ENCODE measurements around the gene SRP72. TPM values are rescaled to one million over a fixed set of nuclear protein-coding genes. Genes with fewer than 3 reads are reported as not detected.
"Not testable (repeated sequence)": the region's sequence is repeated elsewhere in the genome, so short reads cannot be mapped to it uniquely, and the experiment has no call there.

SRP72 gene
- polyA plus RNA-seq, 3 donors = 117 to 132 (median 119) TPM

DNA sequence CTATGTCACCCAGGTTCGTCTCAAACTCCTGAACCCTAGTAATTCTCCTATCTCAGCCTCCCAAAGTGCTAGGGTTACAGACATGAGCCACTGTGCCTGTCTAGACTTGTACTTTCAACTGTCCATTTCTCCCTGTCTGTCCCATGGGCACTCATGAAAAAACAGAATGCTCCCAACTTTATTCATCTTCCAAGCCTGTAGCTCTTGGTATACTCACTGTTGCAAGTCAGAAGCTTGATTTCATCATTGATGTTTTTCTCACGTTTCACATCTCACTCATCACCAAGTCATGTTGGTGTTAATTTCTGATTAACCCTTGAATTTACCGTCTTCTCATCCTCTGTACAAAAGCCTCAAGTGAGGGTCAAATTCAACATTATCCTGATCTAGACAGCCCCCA, 7.3 kb upstream of the SRP72 start:
- no peak for DNase-seq

DNA sequence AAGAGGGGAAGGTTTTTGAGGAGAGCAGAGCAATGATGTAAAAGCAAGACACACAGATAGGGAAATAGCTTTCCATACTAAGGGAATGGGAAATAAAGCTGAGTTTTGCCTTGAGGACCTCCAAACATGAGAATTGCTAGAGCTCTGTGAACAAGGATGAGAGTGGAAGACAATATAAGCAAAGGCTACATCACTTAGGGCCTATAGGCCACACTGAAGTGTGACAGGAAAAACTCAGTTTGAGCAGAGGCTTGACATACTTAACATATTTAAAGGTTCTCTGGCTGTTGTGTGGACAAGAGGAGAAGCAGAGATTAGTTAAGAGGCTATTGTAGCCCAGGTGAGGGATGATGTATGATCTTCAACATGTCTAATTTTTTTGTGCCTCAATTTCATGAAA, 5.3 kb upstream of the SRP72 start:
- DNase-seq = no peak

DNA sequence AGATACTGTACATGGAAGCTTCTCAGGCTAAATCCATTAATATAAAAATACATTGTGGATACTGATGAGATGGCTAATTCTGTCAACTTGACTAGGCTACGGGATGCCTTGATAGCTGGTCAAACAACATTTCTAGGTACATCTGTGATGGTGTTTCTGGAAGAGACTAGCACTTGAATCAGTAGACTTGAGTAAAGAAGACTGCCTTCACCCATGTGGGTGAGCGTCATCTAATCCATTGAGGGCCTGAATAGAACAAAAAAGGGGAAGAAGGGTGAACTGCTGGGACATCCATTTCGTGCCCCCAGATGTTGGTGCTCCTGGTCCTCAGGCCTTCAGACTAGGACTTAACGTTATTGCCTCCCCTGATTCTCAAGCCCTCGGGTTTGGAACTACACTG, 3.7 kb upstream of the SRP72 start:
- DNase-seq = no peak

DNA sequence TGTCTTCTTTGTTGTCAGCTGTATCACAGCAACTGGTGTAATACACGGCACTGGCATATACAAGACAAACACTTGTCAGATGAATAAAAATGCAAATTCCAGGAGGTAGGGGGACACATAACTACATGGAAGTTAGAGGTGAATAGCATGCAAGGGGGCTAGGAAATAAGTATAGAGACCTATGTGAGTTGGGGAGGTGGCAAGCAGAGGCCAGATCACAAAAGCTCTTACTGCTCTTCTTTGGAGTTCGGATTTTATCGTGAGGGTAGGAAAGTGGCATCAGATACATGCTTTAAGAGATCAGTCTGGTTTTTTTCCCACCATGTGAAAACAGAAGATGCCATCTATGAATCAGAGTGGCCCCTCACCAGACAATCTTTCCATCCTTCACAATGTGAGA, 2.8 kb upstream of the SRP72 start:
- DNase-seq = no peak

DNA sequence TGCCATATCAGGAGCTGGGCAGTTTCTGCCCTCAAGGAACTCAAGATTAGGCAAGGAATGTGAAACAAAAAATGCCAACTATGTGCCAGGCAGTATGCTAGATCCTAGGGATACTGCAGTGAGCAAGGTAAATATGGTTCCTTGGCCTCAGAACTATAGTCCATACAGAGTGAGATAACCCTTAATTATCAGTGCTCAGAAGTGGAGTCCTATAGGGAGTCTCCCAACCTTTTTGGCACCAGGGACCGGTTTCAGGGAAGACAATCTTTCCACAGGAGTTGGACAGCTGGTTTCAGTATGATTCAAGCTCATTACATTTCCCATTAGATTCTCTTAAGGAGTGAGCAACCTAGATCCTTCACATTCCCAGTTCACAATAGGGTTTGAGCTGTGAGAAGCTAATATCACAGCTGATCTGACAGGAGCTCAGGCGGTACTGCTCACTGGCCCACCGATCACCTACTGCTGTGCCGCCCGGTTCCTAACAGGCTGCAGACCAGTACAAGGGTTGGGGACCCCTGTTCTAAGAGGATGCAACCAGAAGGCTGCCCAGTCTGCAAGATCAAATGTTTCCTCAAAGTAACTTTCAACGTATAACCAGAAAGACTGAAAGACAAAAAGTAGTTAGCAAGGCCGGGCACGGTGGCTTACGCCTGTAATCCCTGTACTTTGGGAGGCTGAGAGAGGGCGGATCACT, 1.7 kb upstream of the SRP72 start:
- DNase-seq = no peak

DNA sequence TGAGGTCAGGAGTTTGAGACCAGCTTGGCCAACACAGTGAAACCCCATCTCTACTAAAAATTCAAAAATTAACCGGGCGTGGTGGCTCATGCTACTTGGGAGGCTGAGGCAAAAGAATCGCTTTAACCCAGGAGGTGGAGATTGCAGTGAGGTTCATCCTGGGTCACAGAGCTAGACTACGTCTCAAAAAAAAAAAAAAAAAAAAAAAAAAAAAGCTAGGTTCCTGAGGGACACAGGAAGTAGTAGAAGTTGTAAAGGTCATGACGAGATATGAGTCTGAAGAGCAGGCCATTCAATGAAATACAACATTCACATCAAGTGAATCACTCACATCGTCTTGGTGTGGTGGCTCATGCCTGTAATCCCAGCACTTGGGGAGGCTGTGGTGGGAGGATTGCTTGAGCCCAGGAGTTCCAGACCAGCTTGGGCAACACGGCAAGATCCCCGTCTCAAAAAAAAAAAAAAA, 1.1 kb upstream of the SRP72 start:
- not testable (repeated sequence) for DNase-seq

DNA sequence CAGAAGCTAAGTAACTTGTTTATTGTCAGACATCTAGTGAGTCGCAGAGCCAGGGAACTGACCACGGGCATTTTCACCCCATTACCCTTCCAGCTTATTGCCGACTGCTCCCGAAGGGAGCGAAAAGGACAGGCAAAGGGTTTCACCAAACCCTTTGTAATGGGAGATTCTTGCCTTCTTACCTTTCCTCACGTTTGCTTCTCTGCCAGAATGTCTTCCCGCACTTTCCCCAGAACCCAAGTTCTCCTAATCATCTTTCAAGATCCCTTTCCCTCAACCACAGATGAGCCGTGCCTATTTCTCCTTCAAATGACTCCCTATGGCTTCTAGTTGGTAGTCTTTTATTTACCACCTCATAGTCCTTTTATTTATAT, 520 bp upstream of the SRP72 start:
- DNase-seq = no peak

DNA sequence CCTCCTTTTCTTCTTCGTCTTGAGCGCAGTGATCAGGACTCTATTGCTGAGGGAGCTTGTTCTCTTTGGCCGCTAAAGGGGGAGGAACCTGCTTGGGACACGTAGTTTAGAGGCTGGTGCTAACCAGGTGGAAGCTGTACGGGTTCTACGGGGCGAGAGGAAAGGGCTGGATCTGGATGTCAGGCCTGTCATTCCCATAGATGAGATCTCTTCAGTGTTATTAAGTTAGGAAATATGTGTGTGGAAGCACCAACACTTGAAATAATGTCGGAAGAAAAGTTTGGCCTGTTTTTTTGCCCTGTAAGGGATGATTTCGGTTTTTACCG, 643 bp downstream of the SRP72 start:
- peak; percentile 48 for DNase-seq

DNA sequence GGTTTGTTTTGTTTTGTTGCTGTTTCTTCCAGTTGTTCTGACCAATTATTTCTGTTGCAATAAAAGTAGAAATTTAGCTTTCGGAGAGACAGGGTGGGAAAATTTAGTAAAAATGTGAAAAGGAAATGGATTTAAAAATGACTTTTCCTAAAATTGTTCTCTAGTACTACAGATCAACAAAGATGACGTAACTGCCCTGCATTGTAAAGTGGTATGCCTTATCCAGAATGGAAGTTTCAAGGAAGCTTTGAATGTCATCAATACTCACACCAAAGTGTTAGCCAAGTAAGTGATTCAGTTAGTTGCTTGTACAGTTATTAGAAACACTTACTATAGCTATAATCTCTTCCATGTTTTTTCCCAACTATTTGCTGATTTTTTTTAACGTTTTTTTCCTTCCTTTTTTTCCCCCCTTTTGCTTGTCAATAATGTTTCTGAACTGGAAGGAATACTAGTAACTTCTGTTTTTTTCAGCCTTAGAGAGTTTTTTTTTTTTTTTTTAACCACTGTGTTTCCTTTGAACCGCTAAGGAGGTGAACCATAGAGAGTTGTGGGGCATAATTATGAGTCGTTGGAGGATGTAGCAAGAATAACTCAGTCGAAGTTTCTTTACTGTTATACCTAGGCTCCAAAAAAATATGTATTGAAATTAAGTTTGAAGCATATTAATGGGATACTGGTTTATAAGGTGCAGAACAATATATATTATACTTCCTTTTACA, 2.2 kb downstream of the SRP72 start:
- DNase-seq = no peak

DNA sequence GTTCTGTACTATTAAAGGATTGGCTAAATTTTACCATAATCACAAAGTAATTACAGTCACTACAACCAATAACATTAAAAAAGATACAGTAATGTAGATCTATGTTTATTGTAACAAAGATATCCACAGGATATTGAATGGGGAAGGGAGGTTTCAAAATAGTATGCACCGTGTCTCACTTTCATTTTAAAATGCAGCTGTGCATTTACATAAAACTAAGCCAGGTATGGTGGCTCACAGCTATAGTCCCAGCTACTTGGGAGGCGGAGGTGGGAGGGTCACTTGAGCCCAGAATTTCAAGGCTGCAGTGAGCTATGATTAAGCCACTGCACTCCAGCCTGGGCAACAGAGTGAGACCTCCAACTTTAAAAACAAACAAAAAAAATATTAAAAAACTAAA, 8.5 kb downstream of the SRP72 start:
- no peak for DNase-seq

DNA sequence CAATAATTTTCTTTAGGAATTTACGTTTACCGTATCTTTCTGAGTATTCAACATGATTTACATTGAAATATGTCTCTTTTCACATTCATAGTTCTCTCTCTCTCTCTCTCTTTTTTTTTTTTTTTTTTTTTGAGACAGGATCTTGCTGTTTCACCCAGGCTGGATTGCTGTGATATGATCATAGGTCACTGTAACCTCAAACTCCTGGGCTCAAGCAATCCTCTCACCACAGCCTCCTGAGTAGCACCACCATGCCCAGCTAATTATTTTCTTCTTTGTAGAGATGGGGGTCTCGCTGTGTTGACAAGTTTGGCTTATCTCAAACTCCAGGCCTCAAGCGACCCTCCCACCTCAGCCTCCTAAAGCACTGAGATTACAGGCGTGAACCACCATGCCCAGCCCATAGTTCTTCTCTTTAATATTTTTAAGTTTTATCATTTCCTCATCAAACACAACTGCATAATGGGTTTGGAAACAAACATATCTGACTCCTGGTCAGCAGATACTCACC, 9.8 kb downstream of the SRP72 start:
- DNase-seq = no peak

DNA sequence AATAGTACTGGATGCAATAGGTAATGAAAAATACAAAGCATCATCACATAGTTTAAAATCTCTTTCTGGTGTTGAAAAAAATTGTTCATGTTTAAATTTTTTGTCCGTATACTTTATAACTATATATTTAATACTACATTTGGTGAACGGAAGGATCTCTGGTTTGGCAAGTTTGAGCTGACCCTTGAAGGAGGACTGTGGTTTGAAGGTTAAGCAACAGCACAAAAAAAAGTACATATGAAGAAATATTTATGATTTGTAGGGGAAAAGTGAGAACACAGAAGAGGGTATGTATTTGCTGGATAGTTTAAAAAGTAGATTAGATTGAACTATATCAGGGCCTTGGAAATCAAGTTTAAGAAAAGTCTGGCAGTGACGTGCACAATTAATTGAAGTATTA, 13.3 kb downstream of the SRP72 start:
- DNase-seq = no peak

DNA sequence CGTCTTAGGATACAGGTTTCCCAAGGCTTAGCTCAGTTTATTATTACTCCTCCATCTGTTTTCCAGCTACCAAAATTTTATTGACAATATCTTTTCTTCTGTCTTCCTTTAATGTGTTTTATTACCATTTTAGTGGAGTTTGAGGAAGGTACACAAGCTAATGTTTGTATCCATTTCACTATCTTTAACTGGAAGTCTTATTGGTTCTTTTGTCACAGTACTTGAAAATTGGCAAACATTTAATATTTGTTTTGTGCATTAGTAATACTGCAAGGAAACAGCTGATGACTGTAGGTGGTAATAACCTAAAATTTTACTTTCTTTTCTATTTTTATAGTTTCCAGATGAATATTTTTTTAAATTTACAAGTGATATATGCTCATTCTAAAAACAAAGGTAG, 28.8 kb downstream of the SRP72 start:
- DNase-seq = no peak

DNA sequence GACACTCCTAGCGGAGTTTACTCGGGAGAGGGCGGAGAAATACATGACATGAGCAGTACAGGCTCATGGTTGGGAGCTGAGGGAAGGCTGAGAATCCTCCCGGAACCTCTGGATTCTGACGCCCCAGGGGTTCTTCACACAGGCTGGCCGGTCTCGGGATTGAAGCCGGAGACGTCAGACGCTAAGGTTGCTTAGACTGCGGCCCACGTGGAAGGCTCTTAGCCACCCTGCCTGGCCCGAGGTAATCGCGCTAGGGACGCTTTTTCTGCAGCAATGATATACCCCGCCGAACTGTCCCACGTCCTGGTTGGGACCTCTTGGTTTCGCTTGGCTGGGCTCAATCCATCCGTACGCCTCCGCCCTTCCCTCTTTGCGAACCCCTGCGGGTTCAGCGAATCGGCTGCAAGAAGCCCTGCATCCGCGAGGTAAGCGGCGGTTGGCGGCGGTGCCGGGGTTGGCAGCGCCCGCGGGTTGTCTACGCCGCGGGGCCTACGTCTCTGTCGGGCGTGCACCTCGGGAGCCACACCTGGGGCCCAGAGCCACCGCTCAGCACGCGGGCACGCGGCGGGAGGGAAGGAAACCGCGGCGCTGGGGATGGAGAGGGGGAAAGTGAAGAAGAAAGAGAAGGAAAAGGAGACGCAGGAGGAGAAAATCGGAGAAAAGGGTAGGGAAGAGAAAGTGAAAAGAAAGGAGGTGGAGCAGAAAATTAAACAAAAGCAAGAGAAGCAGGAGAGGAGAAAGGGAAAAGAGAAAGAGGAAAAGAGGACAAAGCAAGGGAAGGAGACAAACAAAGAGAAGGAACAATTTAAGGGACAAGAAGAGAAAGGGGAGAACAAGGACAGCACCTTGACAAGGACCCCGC, 38.1 kb downstream of the SRP72 start, which contains the start of gene ARL9:
Gene ARL9 (plus strand): TSS at position 523 of the 862 bp plus-strand sequence. CDS start 72 bp downstream, at position 595.
- DNase-seq = peak; percentile 56

DNA sequence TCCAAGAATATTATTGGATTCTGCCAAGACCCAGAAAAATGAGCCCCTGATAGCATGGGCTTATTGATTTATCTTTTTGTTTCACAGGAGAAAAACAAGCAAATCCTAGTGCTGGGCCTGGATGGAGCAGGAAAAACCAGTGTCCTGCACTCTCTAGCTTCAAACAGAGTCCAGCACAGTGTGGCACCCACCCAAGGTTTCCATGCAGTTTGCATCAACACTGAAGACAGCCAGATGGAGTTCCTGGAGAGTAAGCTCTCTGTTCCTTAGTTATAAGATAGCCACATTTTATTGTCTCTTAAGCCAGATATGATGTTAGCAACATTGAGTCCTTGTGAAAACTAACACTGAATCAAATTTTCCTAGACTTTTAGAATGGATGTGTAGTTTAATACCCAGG, 43.7 kb downstream of the SRP72 start:
- no peak for DNase-seq

DNA sequence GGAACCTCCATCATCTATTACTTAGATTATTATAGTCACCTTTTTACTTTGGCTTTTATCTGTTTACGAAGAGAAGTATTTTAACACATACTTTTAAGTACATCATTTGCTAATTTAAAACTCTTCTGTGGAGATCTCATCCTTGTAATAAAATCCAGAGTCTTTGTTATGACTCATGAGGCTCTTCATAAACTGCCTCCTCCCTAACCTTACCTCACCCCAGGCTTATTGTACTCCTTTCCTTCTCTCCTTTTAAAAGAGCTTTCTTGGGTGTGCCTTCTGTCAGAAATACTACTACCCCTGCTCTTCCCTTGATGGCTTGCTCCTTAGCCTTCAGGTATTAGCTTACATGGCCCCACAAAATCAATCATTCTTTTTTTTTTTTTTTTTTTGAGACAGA, 44.7 kb downstream of the SRP72 start:
- DNase-seq = no peak

DNA sequence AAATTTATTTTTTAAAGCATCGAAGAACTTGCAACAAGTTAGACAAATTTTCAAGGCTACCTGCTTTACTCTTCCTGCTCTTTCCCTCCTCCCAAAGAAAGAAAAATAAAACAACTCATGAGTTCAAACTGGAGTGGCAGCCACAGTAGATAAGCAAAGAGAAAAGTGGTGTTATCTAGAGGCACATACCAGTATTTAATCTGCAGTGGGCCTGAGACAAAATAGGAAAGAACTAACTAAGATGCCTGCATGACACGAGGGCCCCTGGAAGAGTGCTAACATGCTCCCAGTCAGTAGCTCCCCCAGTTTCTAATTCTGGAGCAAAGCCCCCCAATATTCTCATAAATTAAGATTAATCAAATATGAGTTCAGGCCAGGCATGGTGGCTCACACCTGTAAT, 46.1 kb downstream of the SRP72 start:
- DNase-seq = no peak

DNA sequence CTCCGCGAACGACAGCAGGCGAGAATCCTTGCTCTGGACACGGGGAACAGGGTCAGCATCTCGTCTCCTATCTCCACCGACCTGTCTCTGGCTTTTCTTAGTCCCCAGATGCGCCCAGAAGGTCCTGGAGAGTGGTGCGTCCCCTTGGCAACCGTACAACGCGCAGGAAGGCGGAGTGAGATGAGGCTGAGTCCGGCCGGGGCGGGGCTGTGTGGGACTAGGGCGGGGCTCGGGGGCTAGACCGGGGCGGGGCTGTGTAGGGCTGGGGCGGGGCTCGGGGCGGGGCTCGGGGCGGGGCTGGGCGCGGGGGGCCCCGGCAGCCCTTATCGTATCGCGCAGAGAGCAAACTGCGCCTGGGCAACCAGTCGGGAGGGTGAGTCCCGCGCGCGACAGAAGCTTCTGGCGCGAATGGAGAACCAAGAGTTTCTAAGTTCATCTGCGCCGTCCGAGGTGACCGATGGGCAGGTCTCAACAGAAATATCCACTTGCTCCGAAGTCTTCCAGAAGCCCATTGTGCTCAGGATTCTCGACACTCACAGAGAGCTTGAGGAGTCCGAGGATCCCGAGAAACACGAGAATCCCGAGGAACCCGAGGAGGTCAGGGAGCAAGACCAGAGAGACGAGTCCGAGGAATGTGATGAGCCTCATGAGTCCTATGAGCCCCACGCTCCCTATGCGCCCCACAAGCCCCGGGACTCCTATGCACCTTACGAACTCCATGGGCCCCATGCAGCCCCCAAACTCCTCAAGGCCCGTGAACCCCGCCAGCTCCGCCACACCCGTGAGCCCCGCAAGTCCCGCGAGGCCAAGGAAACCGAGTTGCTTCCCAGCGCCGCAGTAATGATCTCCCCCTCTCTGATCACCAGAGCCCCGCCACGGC, 63.1 kb downstream of the SRP72 start:
- DNase-seq = peak; percentile 76

DNA sequence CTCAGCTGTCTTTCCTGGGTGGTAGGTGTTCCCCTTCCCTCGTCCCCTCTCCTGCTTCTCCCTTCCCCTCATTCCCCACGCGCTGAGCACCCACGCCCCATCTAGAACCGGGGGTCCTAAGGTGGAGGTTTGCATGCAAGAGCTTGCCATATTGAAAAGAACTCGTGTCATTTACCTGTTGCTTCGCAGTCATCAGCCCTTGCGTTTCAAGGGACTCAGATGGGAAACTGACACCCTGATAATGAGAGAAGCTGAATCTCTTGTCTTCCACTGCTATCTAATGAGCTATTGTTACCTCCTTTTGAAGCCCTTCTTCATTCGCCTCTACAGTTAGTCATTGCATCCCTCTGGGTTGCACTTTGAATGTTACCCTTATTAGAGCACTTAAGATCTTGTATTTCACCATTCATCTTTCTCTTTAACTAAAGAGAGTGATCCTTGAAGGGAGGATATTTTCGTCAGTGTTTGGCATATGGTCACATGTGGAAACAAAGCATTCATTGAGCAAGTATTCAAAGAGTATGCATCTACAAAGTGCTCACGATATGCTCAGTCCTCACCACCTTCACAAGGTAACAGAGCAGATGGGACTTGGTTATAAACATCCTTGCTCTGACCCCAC, 63.8 kb downstream of the SRP72 start:
- DNase-seq = no peak

DNA sequence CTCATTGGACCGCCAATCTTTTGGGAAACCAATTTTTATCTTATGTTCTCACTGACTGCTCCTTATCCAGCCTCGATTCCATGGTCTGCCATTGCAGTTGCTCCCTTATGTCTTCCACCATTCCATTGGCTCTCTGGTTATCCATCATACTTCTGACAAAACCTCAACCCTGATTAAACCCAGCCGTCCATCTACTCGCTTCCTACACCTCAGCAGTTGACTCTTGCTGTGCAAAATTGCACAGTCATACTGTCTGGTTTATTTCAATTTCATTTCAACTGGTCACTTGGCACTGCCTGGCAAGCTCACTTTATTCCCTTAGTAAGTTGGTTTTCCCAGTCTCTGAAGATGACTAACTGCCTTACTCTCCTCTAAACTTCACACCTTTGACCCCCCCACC, 64.4 kb downstream of the SRP72 start:
- no peak for DNase-seq

DNA sequence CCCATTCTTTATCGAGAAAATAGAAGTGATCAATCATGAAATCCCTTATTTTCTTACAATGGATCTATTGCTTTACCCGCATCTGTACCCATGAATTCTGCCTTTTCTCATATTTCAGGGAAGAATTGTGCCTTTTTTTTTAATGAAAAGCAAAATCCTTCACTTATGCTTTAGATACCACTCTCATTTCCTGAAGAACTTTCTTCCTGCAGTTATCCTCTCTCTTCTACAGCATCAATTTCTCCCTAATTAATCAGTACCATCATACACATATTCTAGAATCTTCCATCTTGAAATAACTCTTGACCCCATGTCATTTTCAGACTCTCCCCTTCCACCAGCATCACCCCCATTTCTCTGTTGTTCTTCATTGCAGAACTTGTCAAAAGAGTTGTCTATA, 64.8 kb downstream of the SRP72 start:
- no peak for DNase-seq
